SU-DHL-6 (cell line): Measurements from ENCODE around the gene GYG1.

Experiments
- EZH2phosphoT487 ChIP-seq: fragments of 200-600 bp; sonication (generic), shearing (Covaris generic); conservative IDR thresholded peaks from 2 replicates; pipeline ENCODE4 v1.6.1; 2018; ENCODE audit warnings: mild to moderate bottlenecking, antibody characterized with exemption, low read length, moderate library complexity, mixed read lengths
- TF ChIP-seq, protein P1 (sequence below): fragments of 200-600 bp; sonication (generic); IDR thresholded peaks from one replicate; pipeline ENCODE4 v1.5.1; 2017; ENCODE audit warnings: antibody characterized with exemption, mild to moderate bottlenecking, low read length, moderate library complexity; ENCODE audit not compliant: insufficient read depth, poor library complexity, severe bottlenecking

DNA sequence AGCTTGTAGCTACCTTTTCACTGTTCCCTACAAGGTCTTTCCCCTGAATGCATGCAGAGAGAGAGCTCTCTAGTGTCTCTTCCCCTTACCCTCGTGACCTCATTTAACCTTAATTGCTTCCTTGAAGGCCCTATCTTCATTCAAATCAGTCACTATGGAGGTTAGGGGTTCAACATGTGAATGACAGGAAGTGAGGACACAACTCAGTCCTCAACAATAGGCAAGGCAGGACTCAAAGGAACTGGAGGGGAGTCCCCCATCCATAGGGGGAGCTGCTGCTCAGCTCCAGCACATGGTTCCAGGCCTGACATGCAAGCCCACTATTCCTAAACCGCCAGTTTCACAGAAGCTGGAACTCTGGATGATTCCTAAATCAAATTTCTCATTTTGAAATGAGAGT lies 33.8 kb upstream of the GYG1 start:
- TF ChIP-seq, protein P1, sequence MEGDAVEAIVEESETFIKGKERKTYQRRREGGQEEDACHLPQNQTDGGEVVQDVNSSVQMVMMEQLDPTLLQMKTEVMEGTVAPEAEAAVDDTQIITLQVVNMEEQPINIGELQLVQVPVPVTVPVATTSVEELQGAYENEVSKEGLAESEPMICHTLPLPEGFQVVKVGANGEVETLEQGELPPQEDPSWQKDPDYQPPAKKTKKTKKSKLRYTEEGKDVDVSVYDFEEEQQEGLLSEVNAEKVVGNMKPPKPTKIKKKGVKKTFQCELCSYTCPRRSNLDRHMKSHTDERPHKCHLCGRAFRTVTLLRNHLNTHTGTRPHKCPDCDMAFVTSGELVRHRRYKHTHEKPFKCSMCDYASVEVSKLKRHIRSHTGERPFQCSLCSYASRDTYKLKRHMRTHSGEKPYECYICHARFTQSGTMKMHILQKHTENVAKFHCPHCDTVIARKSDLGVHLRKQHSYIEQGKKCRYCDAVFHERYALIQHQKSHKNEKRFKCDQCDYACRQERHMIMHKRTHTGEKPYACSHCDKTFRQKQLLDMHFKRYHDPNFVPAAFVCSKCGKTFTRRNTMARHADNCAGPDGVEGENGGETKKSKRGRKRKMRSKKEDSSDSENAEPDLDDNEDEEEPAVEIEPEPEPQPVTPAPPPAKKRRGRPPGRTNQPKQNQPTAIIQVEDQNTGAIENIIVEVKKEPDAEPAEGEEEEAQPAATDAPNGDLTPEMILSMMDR = peak; percentile 23
- no peak for TF ChIP-seq EZH2phosphoT487
